Keratinocyte (primary cell): Measurements from ENCODE around the gene CASTOR1. TPM values are rescaled to one million over a fixed set of nuclear protein-coding genes. Genes with fewer than 3 reads are reported as not detected.

ENCODE experiments used
- DNase-seq: peaks from one replicate; pipeline ENCODE4 v3.0.0-alpha.2; 2011; ENCODE audit warnings: low read depth, missing footprints, low spot score
- FAIRE-seq: peaks from 2 replicates; lab custom pipeline; 2011; peaks lifted over from hg19 to GRCh38; lab: Jason Lieb, UNC
- H2AFZ ChIP-seq: 2 replicates; pipeline ENCODE4 v1.6.0; 2012; ENCODE audit warnings: low read length, control low read depth, inconsistent platforms; ENCODE audit not compliant: control insufficient read depth
- H3K27ac ChIP-seq: 2 replicates; pipeline ENCODE4 v1.5.1; 2011; ENCODE audit warnings: low read length; ENCODE audit not compliant: control insufficient read depth, insufficient read depth
- H3K27me3 ChIP-seq: 3 replicates; pipeline ENCODE4 v1.6.0; 2011; ENCODE audit warnings: low read length; ENCODE audit not compliant: control insufficient read depth, insufficient read depth; ENCODE audit errors: extremely low read depth
- H3K36me3 ChIP-seq, 2 experiments: 2 replicates in 1 of 2; 3 replicates in 1 of 2; pipeline ENCODE4 v1.5.1; 2011; ENCODE audit warnings: low read length in 2 of 2, mild to moderate bottlenecking in 1 of 2; ENCODE audit not compliant: control insufficient read depth in 2 of 2, insufficient read depth in 2 of 2; ENCODE audit errors: extremely low read depth in 1 of 2
- H3K4me1 ChIP-seq: 3 replicates; pipeline ENCODE4 v1.5.1; 2011; ENCODE audit warnings: low read length; ENCODE audit not compliant: control insufficient read depth, insufficient read depth; ENCODE audit errors: extremely low read depth
- H3K4me2 ChIP-seq: 3 replicates; pipeline ENCODE4 v1.6.0; 2011; ENCODE audit warnings: low read depth, low read length; ENCODE audit not compliant: control insufficient read depth, insufficient read depth; ENCODE audit errors: extremely low read depth
- H3K4me3 ChIP-seq, 3 experiments: fragments of 200-600 bp in 1 of 3; sonication (generic) in 1 of 3; 2 replicates in 2 of 3; 3 replicates in 1 of 3; pipeline ENCODE4 v1.5.1; 2011 to 2016; ENCODE audit warnings: low read length in 3 of 3, mild to moderate bottlenecking in 3 of 3, control low read depth in 2 of 3, inconsistent platforms in 1 of 3, low read depth in 1 of 3, mixed read lengths in 1 of 3, mixed run types in 1 of 3, moderate library complexity in 1 of 3; ENCODE audit not compliant: control insufficient read depth in 2 of 3, insufficient read depth in 2 of 3; ENCODE audit errors: extremely low read depth in 1 of 3
- H3K79me2 ChIP-seq: 2 replicates; pipeline ENCODE4 v1.6.0; 2012; ENCODE audit warnings: low read length; ENCODE audit not compliant: control insufficient read depth, insufficient read depth
- H3K9ac ChIP-seq: 3 replicates; pipeline ENCODE4 v1.6.0; 2011; ENCODE audit warnings: low read length; ENCODE audit not compliant: control insufficient read depth, insufficient read depth; ENCODE audit errors: extremely low read depth
- H3K9me1 ChIP-seq: 3 replicates; pipeline ENCODE4 v1.6.0; 2011; ENCODE audit warnings: low read length; ENCODE audit not compliant: control insufficient read depth, insufficient read depth; ENCODE audit errors: extremely low read depth
- H3K9me3 ChIP-seq: 2 replicates; pipeline ENCODE4 v1.5.1; 2012; ENCODE audit warnings: low read depth, low read length; ENCODE audit not compliant: control insufficient read depth
- H4K20me1 ChIP-seq: 3 replicates; pipeline ENCODE4 v1.6.0; 2011; ENCODE audit warnings: low read length; ENCODE audit not compliant: control insufficient read depth, insufficient read depth; ENCODE audit errors: extremely low read depth
- CTCF ChIP-seq, 3 experiments: IDR thresholded peaks in 1 of 3; conservative IDR thresholded peaks in 1 of 3; optimal IDR thresholded peaks in 1 of 3; 2 replicates in 2 of 3; 3 replicates in 1 of 3; pipeline versions ENCODE3 to v1.5.1; 2011; ENCODE audit warnings: low read length in 3 of 3, mild to moderate bottlenecking in 3 of 3, moderate library complexity in 2 of 3, control low read depth in 1 of 3, inconsistent platforms in 1 of 3; ENCODE audit not compliant: insufficient read depth in 2 of 3; ENCODE audit errors: extremely low read depth in 1 of 3
- EZH2 ChIP-seq: IDR thresholded peaks from one replicate; pipeline ENCODE4 v1.6.1; 2012; ENCODE audit warnings: inconsistent platforms, mild to moderate bottlenecking, low read length, moderate library complexity
- dilution Hi-C: fragments of 300-500 bp; cut with MboI; formaldehyde crosslinking; loops from one replicate; pipeline ENCODE4 v1.7.0; 2020; ENCODE audit warnings: low sequenced_read_pairs; ENCODE audit not compliant: extremely low pct_ligation_motif_present
- polyA plus RNA-seq, 5 experiments: library from polyadenylated mRNA; depleted of rRNA in 3 of 5; stranded (reverse) in 3 of 5; stranded (forward) in 1 of 5; unstranded in 1 of 5; fragments of >200 nt; gene quantifications; 1 replicate in 1 of 5; 2 replicates in 3 of 5; 3 replicates in 1 of 5; pipeline versions ENCODE4 v1.2.1 to v1.2.3, GENCODE V29; 2011 to 2012; ENCODE audit warnings: missing spikeins in 2 of 5, low read depth in 1 of 5, low replicate concordance in 1 of 5

The CASTOR1 gene
- polyA plus RNA-seq, 1 donor (not counting 4 experiments of a cell fraction or from before 2014, with no cell fraction given): 9.1 TPM

GRCh38 chr22:30239488-30240405, 49.6 kb downstream of the CASTOR1 start:
- no peaks in the 10 kb centered on the region for H4K20me1 ChIP-seq
- H3K4me1 ChIP-seq: no peaks in the 10 kb centered on the region
- DNase-seq: no peak
- TF ChIP-seq CTCF (optimal IDR thresholded peaks at IDR 0.05 in 1 of 3, IDR thresholded peaks at IDR 0.05 in 1 of 3, conservative IDR thresholded peaks at IDR 0.05 in 1 of 3; ENCODE audit: extremely low read depth in 1 of 3, insufficient read depth in 2 of 3, low read length in 3 of 3) (no peak), EZH2 (no peak)
- FAIRE-seq: no peak
- no peaks in the 10 kb centered on the region for H3K27me3 ChIP-seq
- H3K79me2 ChIP-seq: no peaks in the 10 kb centered on the region
- H3K9me1 ChIP-seq: no peaks in the 10 kb centered on the region
- no peaks in the 10 kb centered on the region for H3K9me3 ChIP-seq
- H3K4me2 ChIP-seq: no peak overlapping the region
- H3K4me3 ChIP-seq: no peak overlapping the region
- H3K9ac ChIP-seq: no peak overlapping the region
- dilution Hi-C loops: no loop called here
- H3K27ac ChIP-seq: no peak overlapping the region
- H3K36me3 ChIP-seq: peaks cover 0 to 2% of the 10 kb centered on the region in 2 experiments
- no peak overlapping the region for H2AFZ ChIP-seq

GRCh38 chr22:30238661-30239487, 50.4 kb downstream of the CASTOR1 start:
- Histone ChIP-seq H3K36me3 (peaks cover 0 to 2% of the 10 kb centered on the region in 2 experiments), H3K9me1 (no peaks in the 10 kb centered on the region), H3K9me3 (no peaks in the 10 kb centered on the region), H3K4me2 (no peak overlapping the region), H3K79me2 (no peaks in the 10 kb centered on the region), H3K27ac (no peak overlapping the region), H3K4me3 (no peak overlapping the region), H4K20me1 (no peaks in the 10 kb centered on the region), H3K27me3 (no peaks in the 10 kb centered on the region), H2AFZ (no peak overlapping the region), H3K4me1 (no peaks in the 10 kb centered on the region), H3K9ac (no peak overlapping the region)
- dilution Hi-C loops: no loop called here
- DNase-seq: no peak
- no peak for FAIRE-seq
- no peak for TF ChIP-seq CTCF (optimal IDR thresholded peaks at IDR 0.05 in 1 of 3, IDR thresholded peaks at IDR 0.05 in 1 of 3, conservative IDR thresholded peaks at IDR 0.05 in 1 of 3; ENCODE audit: extremely low read depth in 1 of 3, insufficient read depth in 2 of 3, low read length in 3 of 3)
- TF ChIP-seq EZH2: no peak
